NOMO-1 treated with DMSO at 0.1 percent for 48 hours (cell line): ENCODE results near the gene KLHL26.

Source experiments
- DNase-seq: peaks from one replicate; lab custom pipeline; 2025; ENCODE audit not compliant: unreplicated experiment; lab: John Stamatoyannopoulos, UW

The KLHL26 gene

GRCh38 chr19:18646535-18647370 lies 9.9 kb downstream of the KLHL26 start:
- no peak for DNase-seq

- DNase-seq: no peak
These were observed 10.5 kb downstream of the KLHL26 start for GRCh38 chr19:18647371-18647767.

DNA sequence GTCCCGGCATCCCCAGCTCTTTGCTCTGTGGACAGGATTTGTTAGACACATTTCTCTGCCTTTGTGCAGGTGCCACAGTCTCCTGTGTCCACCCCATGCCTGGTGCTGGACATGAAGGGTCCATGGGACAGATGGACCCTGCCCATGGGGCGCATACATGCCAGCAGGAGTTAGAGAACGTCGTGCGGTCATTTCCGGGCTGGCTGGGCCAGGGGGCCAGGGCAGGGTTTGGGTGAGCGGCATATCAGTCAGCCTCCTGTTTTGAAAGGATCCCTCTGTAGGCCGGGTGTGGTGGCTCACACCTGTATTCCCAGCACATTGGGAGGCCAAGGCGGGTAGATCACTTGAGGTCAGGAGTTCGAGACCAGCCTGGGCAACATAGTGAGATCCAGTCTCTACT lies 11.0 kb downstream of the KLHL26 start:
- DNase-seq: no peak

DNA sequence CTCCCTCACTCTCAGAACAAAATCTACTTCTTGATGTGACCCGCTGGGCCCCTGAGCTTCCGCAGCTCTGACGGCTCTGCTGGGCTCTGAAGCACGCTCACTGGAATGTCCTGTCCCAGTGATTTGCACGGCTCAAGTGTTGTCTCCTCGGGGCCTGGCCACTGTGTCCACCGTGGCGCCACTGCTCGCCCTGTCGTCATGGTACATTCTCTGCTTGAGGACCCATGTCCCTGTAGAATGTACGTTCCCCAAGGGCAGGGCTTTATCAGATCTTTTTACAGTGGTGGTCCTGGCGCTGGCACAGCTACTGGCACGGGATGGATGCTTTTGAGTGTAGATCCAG lies 12.1 kb downstream of the KLHL26 start:
- no peak for DNase-seq

GRCh38 chr19:18649371-18650020 lies 12.7 kb downstream of the KLHL26 start:
- DNase-seq: no peak

DNA sequence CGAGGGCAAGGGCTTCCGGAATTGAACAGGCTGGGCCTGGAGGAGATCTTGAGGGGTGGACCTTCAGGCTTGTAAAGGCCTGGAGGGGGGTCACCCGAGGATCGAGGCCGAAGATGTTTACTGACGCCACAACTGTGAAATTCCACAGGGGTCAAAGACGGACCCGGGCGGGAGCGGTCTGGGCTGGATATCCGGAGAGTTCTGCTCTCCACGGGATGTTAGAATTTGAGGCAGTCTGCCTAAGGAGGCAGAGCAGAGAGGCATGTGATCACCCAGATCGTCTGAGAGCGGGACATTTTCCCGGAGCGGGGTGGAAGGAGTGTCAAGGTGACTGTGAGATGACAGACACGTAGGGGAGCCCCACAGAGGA lies 13.2 kb downstream of the KLHL26 start:
- no peak for DNase-seq

GRCh38 chr19:18650468-18651041 lies 13.7 kb downstream of the KLHL26 start:
- no peak for DNase-seq

GRCh38 chr19:18651300-18651699 lies 14.5 kb downstream of the KLHL26 start:
- no peak for DNase-seq

GRCh38 chr19:18651733-18652132 lies 14.9 kb downstream of the KLHL26 start:
- DNase-seq: no peak

- no peak for DNase-seq
These were observed 17.0 kb downstream of the KLHL26 start for GRCh38 chr19:18653853-18654252.

DNA sequence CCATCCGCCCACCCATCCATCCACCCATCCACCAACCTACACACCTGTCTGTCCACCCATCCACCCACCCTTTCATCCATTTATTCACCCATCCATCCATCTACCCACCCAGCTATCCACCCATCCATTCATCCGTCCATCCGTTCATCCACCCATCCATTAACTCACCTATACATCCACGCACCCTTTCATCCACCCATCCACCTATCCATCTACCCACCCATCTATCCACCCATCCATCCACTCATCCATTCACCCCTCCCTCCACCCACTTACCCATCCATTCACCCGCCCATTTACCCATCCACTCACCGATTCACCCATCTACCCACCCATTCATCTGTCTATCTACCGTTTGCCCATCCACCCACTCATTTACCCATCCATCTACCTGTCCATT lies 17.6 kb downstream of the KLHL26 start:
- DNase-seq: no peak

DNA sequence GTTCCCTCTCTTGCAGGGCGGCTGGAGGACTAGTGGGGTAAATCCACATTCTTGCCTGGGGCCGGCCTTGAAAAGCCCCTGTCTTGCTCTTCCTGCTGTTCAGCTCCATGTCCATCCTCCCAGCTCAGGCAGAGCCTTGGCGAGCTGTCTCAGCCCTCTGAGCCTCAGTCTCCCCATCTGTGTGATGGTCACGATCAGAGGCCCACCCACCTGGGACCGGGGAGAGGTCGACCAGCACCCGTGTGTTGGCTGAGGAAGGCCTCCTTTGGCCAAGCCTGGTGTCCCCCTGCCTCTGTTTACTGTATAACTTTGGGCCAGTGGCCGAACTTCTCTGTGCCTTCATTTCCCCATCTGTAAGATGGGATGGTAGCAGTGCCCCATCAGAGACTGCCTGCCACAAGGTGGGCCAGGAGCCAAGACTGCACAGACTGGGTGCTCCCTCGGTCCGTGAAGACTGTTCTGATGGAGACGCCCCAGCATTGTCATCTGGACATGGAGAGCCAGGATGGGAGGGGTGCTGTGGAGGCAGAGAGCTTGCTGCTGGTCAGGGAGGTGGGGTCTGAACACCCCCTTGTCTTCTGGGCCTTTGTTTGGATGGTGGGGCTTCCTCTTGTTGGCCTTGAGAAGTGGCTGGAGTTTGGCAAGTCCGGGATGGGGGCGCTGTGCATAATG lies 18.5 kb downstream of the KLHL26 start:
- no peak for DNase-seq

DNA sequence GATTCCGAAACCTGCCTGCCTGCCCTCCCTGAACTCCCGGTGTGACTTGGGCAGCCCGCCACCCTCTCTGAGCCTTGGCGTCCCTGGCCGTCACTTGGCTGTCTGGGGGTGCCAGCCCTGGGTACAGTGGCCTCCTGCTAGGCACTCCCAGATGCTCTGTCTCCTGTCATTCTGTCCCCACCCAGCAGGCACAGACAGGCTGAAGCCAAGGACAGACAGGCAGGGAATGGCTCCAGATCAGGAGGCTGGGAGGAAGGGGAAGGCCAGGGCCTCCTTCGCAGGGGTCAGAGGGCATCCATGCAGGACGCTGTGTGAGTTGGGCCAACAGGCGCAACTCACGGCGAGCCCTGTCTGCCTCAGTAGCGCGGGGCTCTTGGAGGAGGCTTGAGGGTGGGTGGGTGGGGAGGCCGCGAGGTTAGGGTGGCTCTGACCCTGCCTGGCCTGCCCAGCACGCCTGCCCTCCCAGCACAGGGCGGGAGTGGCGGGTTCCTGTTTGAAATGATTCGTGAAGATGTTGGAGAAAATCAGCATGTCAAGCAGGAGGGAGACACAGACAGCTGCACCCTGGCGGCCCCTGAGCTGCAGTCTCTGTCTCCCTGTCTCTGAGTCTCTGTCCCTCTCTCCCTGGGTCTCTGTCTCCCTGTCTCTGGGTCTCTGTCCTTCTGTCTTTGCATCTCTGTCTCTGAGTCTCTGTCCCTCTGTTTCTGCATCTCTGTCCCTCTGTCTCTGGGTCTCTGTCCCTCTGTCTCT lies 19.7 kb downstream of the KLHL26 start:
- no peak for DNase-seq

GRCh38 chr19:18657590-18658365 lies 20.9 kb downstream of the KLHL26 start:
- DNase-seq: no peak

- DNase-seq: no peak
These were observed 21.6 kb downstream of the KLHL26 start for GRCh38 chr19:18658366-18658855.

DNA sequence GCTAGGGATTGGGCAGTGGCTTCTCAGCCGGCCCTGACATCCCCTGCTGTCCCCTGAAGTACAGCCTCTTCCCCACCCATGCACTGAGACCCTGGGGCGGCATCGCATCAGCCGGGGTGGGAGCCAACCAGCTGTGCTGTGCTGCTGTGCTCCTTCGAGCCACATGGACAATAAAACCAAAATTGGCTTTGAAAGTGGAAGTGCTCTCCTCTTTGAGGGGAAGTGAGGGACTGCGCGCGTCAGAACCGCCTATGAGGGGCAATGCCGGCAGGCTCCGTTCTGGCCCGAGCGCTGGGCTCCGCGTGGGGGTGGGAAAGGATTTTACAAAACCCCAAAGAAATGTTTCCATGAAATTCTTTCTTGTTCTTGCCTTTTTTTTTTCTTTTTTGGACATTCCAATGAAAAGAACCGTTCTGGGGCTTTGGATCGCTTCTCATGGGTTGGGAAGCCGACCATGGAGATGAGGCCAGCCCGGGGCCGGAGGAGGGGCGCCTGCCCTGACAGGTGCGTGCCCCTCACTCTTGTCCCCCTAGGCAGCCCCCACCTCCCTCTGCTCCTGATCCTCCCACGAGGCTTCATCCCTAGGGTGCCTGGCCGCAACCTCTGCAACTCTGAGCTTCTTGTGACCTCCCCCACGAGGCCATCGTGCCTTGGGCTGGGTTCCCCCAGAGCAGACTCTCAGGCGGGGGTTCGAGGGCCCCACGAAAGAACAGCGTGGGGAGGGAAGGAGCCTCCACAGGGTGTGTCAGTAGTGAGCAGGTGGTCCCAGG lies 22.6 kb downstream of the KLHL26 start:
- DNase-seq: peak; percentile 75

GRCh38 chr19:18660051-18660910 lies 23.5 kb downstream of the KLHL26 start:
- DNase-seq: no peak

- DNase-seq: no peak
These were observed 24.3 kb downstream of the KLHL26 start for GRCh38 chr19:18660939-18661670.
